ENCODE data around the gene OGFOD2.

DNA sequence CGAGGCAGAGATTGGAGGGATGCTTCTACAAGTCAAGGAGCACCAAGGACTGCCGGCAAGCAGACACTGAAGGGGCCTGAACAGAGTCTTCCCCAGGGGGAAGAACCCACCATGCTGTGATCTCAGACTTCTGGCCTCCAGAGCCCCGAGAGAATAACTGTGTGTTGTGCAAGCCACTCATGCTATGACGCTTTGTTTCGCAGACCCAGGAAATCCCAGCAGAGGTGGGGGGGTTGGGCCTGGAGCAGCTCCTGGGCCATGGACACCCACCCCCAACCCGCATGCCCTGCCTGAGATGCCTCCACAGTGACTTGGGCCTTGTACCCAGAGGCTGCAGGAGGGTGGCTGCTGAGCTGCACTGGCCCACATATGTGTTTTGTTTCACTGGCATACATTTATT is 36.7 kb downstream of the OGFOD2 start:
- TF ChIP-seq, protein P1, sequence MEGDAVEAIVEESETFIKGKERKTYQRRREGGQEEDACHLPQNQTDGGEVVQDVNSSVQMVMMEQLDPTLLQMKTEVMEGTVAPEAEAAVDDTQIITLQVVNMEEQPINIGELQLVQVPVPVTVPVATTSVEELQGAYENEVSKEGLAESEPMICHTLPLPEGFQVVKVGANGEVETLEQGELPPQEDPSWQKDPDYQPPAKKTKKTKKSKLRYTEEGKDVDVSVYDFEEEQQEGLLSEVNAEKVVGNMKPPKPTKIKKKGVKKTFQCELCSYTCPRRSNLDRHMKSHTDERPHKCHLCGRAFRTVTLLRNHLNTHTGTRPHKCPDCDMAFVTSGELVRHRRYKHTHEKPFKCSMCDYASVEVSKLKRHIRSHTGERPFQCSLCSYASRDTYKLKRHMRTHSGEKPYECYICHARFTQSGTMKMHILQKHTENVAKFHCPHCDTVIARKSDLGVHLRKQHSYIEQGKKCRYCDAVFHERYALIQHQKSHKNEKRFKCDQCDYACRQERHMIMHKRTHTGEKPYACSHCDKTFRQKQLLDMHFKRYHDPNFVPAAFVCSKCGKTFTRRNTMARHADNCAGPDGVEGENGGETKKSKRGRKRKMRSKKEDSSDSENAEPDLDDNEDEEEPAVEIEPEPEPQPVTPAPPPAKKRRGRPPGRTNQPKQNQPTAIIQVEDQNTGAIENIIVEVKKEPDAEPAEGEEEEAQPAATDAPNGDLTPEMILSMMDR (IDR thresholded peaks at IDR 0.05) = no peak
- no peak for TF ChIP-seq EZH2 (IDR thresholded peaks at IDR 0.05; ENCODE audit: borderline replicate concordance, insufficient read depth, low read depth, low read length, poor library complexity, severe bottlenecking)
